Measurements from ENCODE around the gene C2orf68.

- no peak for TF ChIP-seq CTBP1 (IDR thresholded peaks at IDR 0.05; ENCODE audit: borderline replicate concordance)
- TF ChIP-seq EZH2 (IDR thresholded peaks at IDR 0.05; ENCODE audit: borderline replicate concordance, low read depth, low read length): no peak
- no peak for TF ChIP-seq ELF4 (CRISPR knock-in tag; IDR thresholded peaks at IDR 0.05)
- no peak for TF ChIP-seq POLR2AphosphoS5 (IDR thresholded peaks at IDR 0.05; ENCODE audit: control insufficient read depth, insufficient read depth, low read depth, low read length)
- no peak for TF ChIP-seq KDM1A (IDR thresholded peaks at IDR 0.05)
- no peak for TF ChIP-seq CBX8 (IDR thresholded peaks at IDR 0.05; ENCODE audit: borderline replicate concordance, extremely low read depth, low read depth, low read length, poor library complexity, severe bottlenecking)
- TF ChIP-seq ZHX1 (conservative IDR thresholded peaks at IDR 0.05; ENCODE audit: low read length): no peak
- TF ChIP-seq CTCF (IDR thresholded peaks at IDR 0.05 in 2 of 3, conservative IDR thresholded peaks at IDR 0.05 in 1 of 3; ENCODE audit: insufficient read depth in 2 of 3, low read depth in 1 of 3, low read length in 3 of 3): no peak
- TF ChIP-seq CBFA2T2 (conservative IDR thresholded peaks at IDR 0.05): no peak
- TF ChIP-seq SRF (CRISPR knock-in tag; IDR thresholded peaks at IDR 0.05): no peak
- no peak for TF ChIP-seq NFIC (IDR thresholded peaks at IDR 0.05)
- no peak for TF ChIP-seq MYC (IDR thresholded peaks at IDR 0.05; ENCODE audit: low read depth, low read length)
- TF ChIP-seq MYC (CRISPR knock-in tag; IDR thresholded peaks at IDR 0.05; ENCODE audit: borderline replicate concordance, low read depth): no peak
- TF ChIP-seq KLF10 (CRISPR knock-in tag; IDR thresholded peaks at IDR 0.05): no peak
Observed at GRCh38 chr2:85631316-85631715, 19.4 kb upstream of the C2orf68 start.
